Activated naive CD4-positive, alpha-beta T cell treated with anti-CD3 and anti-CD28 coated beads, Interleukin-2, amount 10 ng/mL, durations not matched to agents 7 days and 5 days (primary cell): ENCODE measurements around the gene MVP.

Source experiments
- CTCF ChIA-PET: fragments of 350-600 bp; sonication (Branson Sonifier 250); formaldehyde crosslinking; loops from one replicate; lab custom pipeline; 2021; ENCODE audit warnings: antibody characterized with exemption; lab: Charles Lee
- DNase-seq: peaks from one replicate; pipeline ENCODE4 v3.0.0-alpha.2; 2020
- H3K27ac Mint-ChIP-seq: one replicate; pipeline ENCODE4 v1.8.0; 2021; ENCODE audit warnings: mild to moderate bottlenecking, moderate library complexity, mixed read lengths
- H3K27me3 Mint-ChIP-seq: one replicate; pipeline ENCODE4 v1.8.0; 2021; ENCODE audit warnings: mild to moderate bottlenecking, mixed read lengths
- H3K36me3 Mint-ChIP-seq: one replicate; pipeline ENCODE4 v1.8.0; 2021; ENCODE audit warnings: mixed read lengths
- H3K4me1 Mint-ChIP-seq: one replicate; pipeline ENCODE4 v1.8.0; 2021; ENCODE audit warnings: mixed read lengths
- H3K4me3 Mint-ChIP-seq: one replicate; pipeline ENCODE4 v1.8.0; 2021; ENCODE audit warnings: mild to moderate bottlenecking, moderate library complexity, mixed read lengths
- H3K9me3 Mint-ChIP-seq: one replicate; pipeline ENCODE4 v1.8.0; 2021; ENCODE audit warnings: mixed read lengths

Gene MVP

DNA sequence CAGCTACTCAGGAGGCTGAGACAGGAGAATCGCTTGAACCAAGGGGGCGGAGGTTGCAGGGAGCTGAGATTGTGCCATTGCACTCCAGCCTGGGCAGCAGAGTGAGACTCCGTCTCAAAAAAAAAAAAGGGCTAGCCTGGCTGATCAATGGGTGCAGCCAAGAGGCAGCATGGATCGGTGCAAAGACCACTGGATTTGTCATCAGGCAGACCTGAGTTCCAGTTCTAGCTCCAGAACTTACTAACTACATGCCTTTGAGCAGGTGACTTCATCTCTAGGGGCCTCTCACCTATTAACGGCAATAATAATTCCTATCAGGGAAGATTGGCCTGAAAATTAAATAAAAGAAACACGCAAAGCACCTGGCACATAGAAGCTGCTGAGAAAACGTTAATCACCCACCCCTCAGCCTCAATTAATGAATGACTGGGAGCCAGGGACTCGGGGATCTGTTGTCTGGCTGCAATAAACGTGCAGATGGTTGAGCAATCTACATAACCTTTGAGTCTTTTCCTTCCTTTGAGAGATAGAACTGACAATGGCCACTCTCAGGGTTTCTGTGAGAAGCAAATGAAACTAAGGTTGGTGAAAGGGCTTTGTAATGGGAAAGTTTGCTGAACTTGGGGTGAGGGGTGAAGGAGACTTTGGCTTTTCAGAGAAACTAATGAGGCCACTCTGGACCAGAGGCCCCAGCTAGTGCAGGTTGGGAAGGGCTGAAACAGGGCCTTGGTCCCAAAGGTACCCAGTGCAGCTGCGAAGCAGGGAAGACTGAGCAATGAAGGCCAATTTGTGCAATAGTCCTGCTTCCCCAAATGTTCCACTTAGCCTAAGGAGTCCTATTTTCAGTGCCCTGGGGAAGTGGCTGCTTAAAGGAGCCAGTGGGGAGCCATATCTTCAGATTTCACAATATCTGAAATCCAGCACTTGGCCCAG lies 71.5 kb downstream of the MVP start:
- no peaks in the 10 kb centered on the region for H3K36me3 Mint-ChIP-seq
- CTCF ChIA-PET: no interaction called here

DNA sequence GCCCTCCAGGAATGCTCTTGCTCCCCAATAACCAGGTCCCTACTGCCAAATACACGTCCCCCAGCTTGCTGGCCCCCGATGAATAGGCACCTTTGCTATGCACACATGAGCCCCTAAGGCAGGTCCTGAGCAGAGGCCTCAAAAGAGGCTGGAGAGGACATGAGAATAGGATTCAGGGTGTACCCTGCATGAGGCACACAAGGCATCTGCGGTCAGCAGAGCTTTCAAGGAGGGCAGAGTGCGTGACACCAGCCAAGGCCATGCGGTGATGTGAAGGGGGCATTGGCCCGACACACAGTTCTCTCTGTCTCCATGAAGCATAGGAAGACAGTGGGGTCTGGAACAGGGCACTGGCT lies 72.2 kb downstream of the MVP start:
- Mint-ChIP-seq H3K9me3 (no peaks in the 10 kb centered on the region), H3K36me3 (no peaks in the 10 kb centered on the region), H3K4me3 (no peak overlapping the region), H3K27me3 (peaks cover 45% of the 10 kb centered on the region), H3K4me1 (no peaks in the 10 kb centered on the region), H3K27ac (no peak overlapping the region)
- CTCF ChIA-PET: no interaction called here
- DNase-seq: no peak

More for the DNA sequence above, 71.5 kb downstream of the MVP start:
- no peak overlapping the region for H3K27ac Mint-ChIP-seq
- peaks cover 38% of the 10 kb centered on the region for H3K27me3 Mint-ChIP-seq
- H3K4me3 Mint-ChIP-seq: no peak overlapping the region
- no peak for DNase-seq
- no peaks in the 10 kb centered on the region for H3K9me3 Mint-ChIP-seq
- no peaks in the 10 kb centered on the region for H3K4me1 Mint-ChIP-seq

DNA sequence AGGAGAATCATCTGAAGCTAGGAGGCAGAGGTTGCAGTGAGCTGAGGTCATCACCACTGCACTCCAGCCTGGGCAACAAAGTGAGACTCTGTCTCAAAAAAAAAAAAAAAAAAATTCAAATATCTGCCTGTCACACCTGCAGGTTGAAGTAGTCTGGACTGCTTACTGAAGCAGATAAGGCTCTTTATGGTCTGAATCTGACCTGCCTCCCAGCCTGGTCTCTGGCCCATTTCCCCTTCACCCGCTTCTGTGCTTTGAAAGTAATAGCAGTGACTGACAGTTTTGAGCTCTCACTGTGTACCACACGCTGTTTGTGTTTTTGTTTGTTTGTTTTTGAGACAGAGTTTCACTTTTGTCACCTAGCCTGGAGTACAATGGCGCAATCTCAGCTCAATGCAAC lies 73.3 kb downstream of the MVP start:
- no peak for DNase-seq
- peaks cover 52% of the 10 kb centered on the region for H3K27me3 Mint-ChIP-seq
- no peak overlapping the region for H3K4me3 Mint-ChIP-seq
- H3K9me3 Mint-ChIP-seq: no peaks in the 10 kb centered on the region
- no peak overlapping the region for H3K27ac Mint-ChIP-seq
- CTCF ChIA-PET: no interaction called here
- H3K4me1 Mint-ChIP-seq: no peaks in the 10 kb centered on the region
- H3K36me3 Mint-ChIP-seq: no peaks in the 10 kb centered on the region

DNA sequence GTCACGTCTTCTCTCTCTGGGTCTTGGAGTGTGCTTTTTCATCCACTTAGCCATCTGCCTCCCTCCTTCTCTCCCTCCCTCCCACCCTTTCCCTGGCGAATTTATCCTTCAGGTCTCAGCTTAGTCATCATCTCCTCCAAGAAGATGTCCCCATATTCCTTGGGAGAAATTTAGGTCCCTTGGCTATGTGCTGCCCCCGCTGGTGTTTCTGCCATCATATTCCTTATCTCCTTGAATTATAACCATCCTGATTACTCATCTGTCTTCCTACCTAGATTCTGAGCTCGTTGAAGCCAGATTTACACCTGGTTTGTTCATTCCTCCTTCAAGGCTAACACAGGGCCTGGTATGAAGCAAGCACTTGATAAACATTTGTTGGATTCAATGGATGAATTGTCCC lies 74.1 kb downstream of the MVP start:
- no peaks in the 10 kb centered on the region for H3K36me3 Mint-ChIP-seq
- H3K4me1 Mint-ChIP-seq: peaks cover under 1% of the 10 kb centered on the region
- H3K9me3 Mint-ChIP-seq: no peaks in the 10 kb centered on the region
- no peak overlapping the region for H3K4me3 Mint-ChIP-seq
- peaks cover 58% of the 10 kb centered on the region for H3K27me3 Mint-ChIP-seq
- no peak for DNase-seq
- CTCF ChIA-PET: no interaction called here
- H3K27ac Mint-ChIP-seq: no peak overlapping the region

DNA sequence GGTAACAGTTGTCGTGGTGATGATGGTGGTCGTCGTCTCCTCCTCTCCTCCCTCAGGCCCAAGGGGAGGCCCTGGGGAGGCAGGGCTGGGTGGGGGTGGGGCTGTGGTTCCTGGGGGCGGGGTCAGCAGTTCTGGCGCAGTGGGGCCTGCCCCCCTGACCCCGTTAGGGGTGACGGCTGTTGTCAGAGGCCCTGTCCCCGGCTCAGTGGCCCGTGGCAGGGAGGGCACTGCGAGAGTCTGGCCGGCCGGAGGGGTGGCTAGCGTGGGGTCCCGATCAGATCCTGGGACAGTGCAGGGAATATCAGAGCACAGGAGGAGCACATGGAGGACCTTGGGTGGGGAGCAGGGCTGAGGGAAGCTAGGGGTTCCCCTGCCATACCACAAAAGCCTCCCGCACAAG lies 76.6 kb downstream of the MVP start:
- H3K9me3 Mint-ChIP-seq: no peaks in the 10 kb centered on the region
- DNase-seq: no peak
- H3K4me1 Mint-ChIP-seq: peaks cover 9% of the 10 kb centered on the region
- CTCF ChIA-PET: no interaction called here
- H3K4me3 Mint-ChIP-seq: no peak overlapping the region
- no peaks in the 10 kb centered on the region for H3K36me3 Mint-ChIP-seq
- no peak overlapping the region for H3K27ac Mint-ChIP-seq
- peaks cover 63% of the 10 kb centered on the region for H3K27me3 Mint-ChIP-seq

DNA sequence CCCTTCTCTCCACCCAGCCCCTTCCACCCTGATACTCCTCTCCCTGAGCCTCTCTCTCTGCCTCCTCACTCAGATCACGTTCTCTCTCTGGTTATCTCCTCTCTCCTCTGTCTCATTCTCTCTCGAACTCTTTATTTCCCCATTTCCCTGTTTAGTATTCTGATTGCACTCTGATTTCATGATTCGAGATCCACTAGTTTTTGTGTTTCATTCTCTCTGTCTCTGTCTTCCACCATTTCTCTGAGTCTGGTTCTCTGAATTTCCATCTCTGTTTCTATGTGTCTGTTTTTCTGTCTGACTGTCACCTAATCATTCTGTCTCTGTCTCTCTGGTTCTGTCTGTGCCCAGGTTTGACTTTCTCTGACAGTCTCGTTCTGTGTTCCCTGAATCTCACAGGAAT lies 77.1 kb downstream of the MVP start:
- Mint-ChIP-seq H3K4me1 (peaks cover 9% of the 10 kb centered on the region), H3K9me3 (no peaks in the 10 kb centered on the region), H3K27ac (no peak overlapping the region), H3K4me3 (no peak overlapping the region), H3K27me3 (peaks cover 68% of the 10 kb centered on the region), H3K36me3 (no peaks in the 10 kb centered on the region)
- CTCF ChIA-PET: no interaction called here
- DNase-seq: no peak
